Activated CD8-positive, alpha-beta memory T cell treated with anti-CD3 and anti-CD28 coated beads for 48 hours (primary cell): ENCODE data around the gene POLG2.
"Not testable (repeated sequence)": the region's sequence is repeated elsewhere in the genome, so short reads cannot be mapped to it uniquely, and the experiment has no call there.

Experiments
- DNase-seq, 3 experiments: peaks; one replicate each; pipeline ENCODE4 v3.0.0-alpha.2; 2020; ENCODE audit warnings: low read depth in 2 of 3, low spot score in 2 of 3

The POLG2 gene

GRCh38 chr17:64443086-64443760 is 53.6 kb downstream of the POLG2 start:
- DNase-seq = no peak

DNA sequence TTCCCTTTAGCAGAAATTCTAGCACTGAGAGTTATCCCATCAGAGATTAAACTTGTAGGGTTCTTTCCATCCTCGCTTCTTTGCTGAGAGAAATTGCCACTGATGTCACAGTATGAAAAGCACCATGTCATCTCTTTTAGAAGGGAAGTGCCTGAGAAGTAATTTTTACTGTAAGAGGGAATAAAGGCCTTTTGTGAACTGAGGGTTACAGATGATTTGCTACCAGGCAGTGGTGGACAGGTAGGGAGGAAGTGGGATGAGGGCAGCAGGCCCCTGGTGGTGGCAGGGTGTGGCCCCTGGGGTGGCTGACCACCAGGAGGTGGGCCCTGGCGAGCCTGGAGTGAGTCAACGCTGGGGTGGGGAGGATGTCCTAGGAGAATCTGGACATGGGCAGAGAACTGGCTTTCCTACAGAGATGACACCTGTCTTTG is 54.3 kb downstream of the POLG2 start:
- DNase-seq = no peak

- no peak for DNase-seq
Observed at GRCh38 chr17:64441772-64442540, 54.9 kb downstream of the POLG2 start.

DNA sequence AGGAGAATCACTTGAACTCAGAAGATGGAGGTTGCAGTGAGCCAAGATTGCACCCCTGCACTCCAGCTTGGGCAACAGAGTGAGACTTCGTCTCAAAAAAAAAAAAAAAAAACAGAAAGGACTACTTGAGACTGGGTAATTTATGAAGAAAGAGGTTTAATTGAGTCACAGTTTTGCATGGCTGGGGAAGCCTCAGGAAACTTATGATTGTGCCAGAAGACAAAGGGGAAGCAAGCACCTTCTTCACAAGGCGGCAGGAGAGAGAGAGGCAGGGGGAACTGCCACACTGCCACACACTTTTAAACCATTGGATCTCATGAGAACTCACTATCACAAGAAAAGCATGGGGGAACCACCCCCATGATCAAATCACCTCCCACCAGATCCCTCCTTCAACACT is 56.9 kb downstream of the POLG2 start:
- no peak for DNase-seq

DNA sequence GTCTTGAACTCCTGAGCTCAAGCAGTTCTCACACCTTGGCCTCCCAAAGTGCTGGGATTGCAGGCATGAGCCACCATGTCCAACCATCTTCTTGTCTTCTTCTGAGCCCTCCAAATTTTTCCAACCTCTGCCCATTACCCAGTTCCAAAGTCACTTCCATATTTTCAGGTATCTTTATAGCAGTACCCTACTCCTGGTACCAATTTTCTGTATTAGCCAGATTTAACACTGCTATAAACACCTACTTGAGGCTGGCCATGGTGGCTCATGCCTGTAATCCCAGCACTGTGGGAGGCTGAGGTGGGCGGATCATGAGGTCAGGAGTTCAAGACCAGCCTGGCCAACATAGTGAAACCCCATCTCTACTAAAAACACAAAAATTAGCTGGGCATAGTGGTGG is 57.3 kb downstream of the POLG2 start:
- not testable (repeated sequence) for DNase-seq

- no peak for DNase-seq
Observed at GRCh38 chr17:64437944-64438525, 58.8 kb downstream of the POLG2 start.

- no peak for DNase-seq
Observed at GRCh38 chr17:64431534-64431933, 65.3 kb downstream of the POLG2 start.

DNA sequence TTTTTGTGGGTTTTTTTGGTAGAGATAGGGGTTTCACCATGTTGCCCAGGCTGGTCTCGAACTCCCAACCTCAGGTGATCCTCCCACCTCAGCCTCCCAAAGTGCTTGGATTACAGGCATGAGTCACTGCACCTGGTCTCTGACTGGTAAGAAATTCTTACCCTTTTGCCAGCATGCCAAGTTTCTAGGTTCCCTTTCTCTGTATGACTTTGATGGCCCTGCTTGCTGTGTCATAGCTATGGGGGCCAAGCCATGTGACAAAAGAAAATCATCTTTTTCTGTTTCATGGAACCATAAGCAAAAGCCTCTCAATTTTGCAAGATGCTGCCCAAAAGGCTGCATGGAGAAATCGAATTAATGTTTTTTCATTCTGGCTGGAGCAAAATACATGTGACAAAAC is 66.8 kb downstream of the POLG2 start:
- not testable (repeated sequence) for DNase-seq

DNA sequence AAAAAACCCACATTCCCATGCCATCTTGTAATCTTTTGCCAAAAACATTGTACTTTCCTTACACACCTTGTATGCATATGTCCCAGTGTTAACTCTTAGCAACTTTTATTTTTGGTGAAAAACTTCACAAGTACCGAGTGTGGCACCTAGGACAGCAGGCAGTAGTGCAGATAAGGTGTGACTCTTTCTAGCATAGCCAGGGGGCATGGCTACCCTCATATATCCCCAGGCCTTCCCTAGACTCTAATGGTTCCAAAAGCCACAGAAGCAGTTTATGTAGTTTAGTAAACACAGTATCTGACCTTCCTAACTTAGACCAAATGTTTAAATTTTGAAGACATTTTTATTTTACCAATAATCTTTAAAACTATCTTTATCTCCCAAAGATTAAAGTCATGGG is 68.4 kb downstream of the POLG2 start:
- no peak for DNase-seq
